ENCODE measurements around the gene AP2A2. TPM values are rescaled to one million over a fixed set of nuclear protein-coding genes. Genes with fewer than 3 reads are reported as not detected.
A peak's percentile ranks its signal among the peaks of the same experiment; 100 is the strongest.

The AP2A2 gene
- total RNA-seq, 1 donor from 2014 or later, result 53.8 TPM

- DNase-seq, result no peak
- H3K36me3 Mint-ChIP-seq (ENCODE audit: low read depth), result no peaks in the 10 kb centered on the region
- H3K9me3 Mint-ChIP-seq, result no peaks in the 10 kb centered on the region
- H3K27ac Mint-ChIP-seq, result no peak overlapping the region
- no peaks in the 10 kb centered on the region for H3K27me3 Mint-ChIP-seq
- H3K4me3 Mint-ChIP-seq, result no peak overlapping the region
- intact Hi-C loops (cut with micrococcal nuclease), result no loop called here
- H3K4me1 Mint-ChIP-seq, result no peaks in the 10 kb centered on the region
These were observed 116.4 kb downstream of the AP2A2 start for GRCh38 chr11:1041936-1042608.

GRCh38 chr11:1042626-1043562, 117.2 kb downstream of the AP2A2 start:
- no peak for DNase-seq
- Mint-ChIP-seq H3K9me3 (no peaks in the 10 kb centered on the region), H3K36me3 (ENCODE audit: low read depth) (no peaks in the 10 kb centered on the region), H3K4me3 (no peak overlapping the region), H3K4me1 (no peaks in the 10 kb centered on the region), H3K27ac (no peak overlapping the region), H3K27me3 (no peaks in the 10 kb centered on the region)
- intact Hi-C loops (cut with micrococcal nuclease), result no loop called here

- H3K27ac Mint-ChIP-seq, result no peak overlapping the region
- no peaks in the 10 kb centered on the region for H3K4me1 Mint-ChIP-seq
- H3K27me3 Mint-ChIP-seq, result no peaks in the 10 kb centered on the region
- H3K36me3 Mint-ChIP-seq (ENCODE audit: low read depth), result no peaks in the 10 kb centered on the region
- intact Hi-C loops (cut with micrococcal nuclease), result no loop called here
- H3K4me3 Mint-ChIP-seq, result no peak overlapping the region
- DNase-seq, result no peak
- H3K9me3 Mint-ChIP-seq, result no peaks in the 10 kb centered on the region
These were observed 118.0 kb downstream of the AP2A2 start for GRCh38 chr11:1043563-1044096.

- no peaks in the 10 kb centered on the region for H3K9me3 Mint-ChIP-seq
- H3K27ac Mint-ChIP-seq, result no peak overlapping the region
- H3K4me3 Mint-ChIP-seq, result no peak overlapping the region
- no peaks in the 10 kb centered on the region for H3K4me1 Mint-ChIP-seq
- no peaks in the 10 kb centered on the region for H3K36me3 Mint-ChIP-seq (ENCODE audit: low read depth)
- no peak for DNase-seq
- peaks cover under 1% of the 10 kb centered on the region for H3K27me3 Mint-ChIP-seq
- intact Hi-C loops (cut with micrococcal nuclease), result no loop called here
These were observed 118.5 kb downstream of the AP2A2 start for GRCh38 chr11:1044160-1044559.

GRCh38 chr11:1047595-1048156, 122.0 kb downstream of the AP2A2 start:
- Mint-ChIP-seq H3K27me3 (peaks cover 2% of the 10 kb centered on the region), H3K9me3 (no peaks in the 10 kb centered on the region), H3K4me1 (peaks cover 2% of the 10 kb centered on the region), H3K27ac (no peak overlapping the region), H3K4me3 (no peak overlapping the region), H3K36me3 (ENCODE audit: low read depth) (no peaks in the 10 kb centered on the region)
- intact Hi-C loops (cut with micrococcal nuclease), result no loop called here
- no peak for DNase-seq

- Mint-ChIP-seq H3K9me3 (no peaks in the 10 kb centered on the region), H3K27ac (no peak overlapping the region), H3K4me1 (peaks cover 2% of the 10 kb centered on the region), H3K27me3 (peaks cover 2% of the 10 kb centered on the region), H3K36me3 (ENCODE audit: low read depth) (no peaks in the 10 kb centered on the region), H3K4me3 (no peak overlapping the region)
- no peak for DNase-seq
- intact Hi-C loops (cut with micrococcal nuclease), result no loop called here
These were observed 122.9 kb downstream of the AP2A2 start for GRCh38 chr11:1048375-1049070.

GRCh38 chr11:1049071-1049405, 123.4 kb downstream of the AP2A2 start:
- DNase-seq, result no peak
- Mint-ChIP-seq H3K4me1 (peaks cover 2% of the 10 kb centered on the region), H3K4me3 (no peak overlapping the region), H3K36me3 (ENCODE audit: low read depth) (no peaks in the 10 kb centered on the region), H3K27me3 (peaks cover 2% of the 10 kb centered on the region), H3K9me3 (no peaks in the 10 kb centered on the region), H3K27ac (no peak overlapping the region)
- intact Hi-C loops (cut with micrococcal nuclease), result no loop called here

GRCh38 chr11:1049431-1049891, 123.8 kb downstream of the AP2A2 start:
- peaks cover 2% of the 10 kb centered on the region for H3K27me3 Mint-ChIP-seq
- no peaks in the 10 kb centered on the region for H3K9me3 Mint-ChIP-seq
- no peaks in the 10 kb centered on the region for H3K36me3 Mint-ChIP-seq (ENCODE audit: low read depth)
- no peak overlapping the region for H3K4me3 Mint-ChIP-seq
- H3K4me1 Mint-ChIP-seq, result peaks cover 2% of the 10 kb centered on the region
- H3K27ac Mint-ChIP-seq, result no peak overlapping the region
- intact Hi-C loops (cut with micrococcal nuclease), result no loop called here
- DNase-seq, result no peak

GRCh38 chr11:1049911-1050580, 124.4 kb downstream of the AP2A2 start:
- intact Hi-C loops (cut with micrococcal nuclease), result loop anchor here (2.0 kb wide), 1 partner anchor 125 kb away; the partner anchor contains the start of gene AP2A2
- Mint-ChIP-seq H3K9me3 (no peaks in the 10 kb centered on the region), H3K4me3 (no peak overlapping the region), H3K27ac (no peak overlapping the region), H3K36me3 (ENCODE audit: low read depth) (no peaks in the 10 kb centered on the region), H3K4me1 (peaks cover 2% of the 10 kb centered on the region), H3K27me3 (peaks cover 2% of the 10 kb centered on the region)
- no peak for DNase-seq

- no peaks in the 10 kb centered on the region for H3K9me3 Mint-ChIP-seq
- no peak overlapping the region for H3K4me3 Mint-ChIP-seq
- intact Hi-C loops (cut with micrococcal nuclease), result loop anchor here (1.0 to 2.0 kb wide), 2 partner anchors 126 to 202 kb away; partner anchors contain the start of gene AP2A2
- peak; percentile 93 for DNase-seq
- H3K27ac Mint-ChIP-seq, result no peak overlapping the region
- H3K4me1 Mint-ChIP-seq, result peaks cover 2% of the 10 kb centered on the region
- H3K27me3 Mint-ChIP-seq, result peaks cover 2% of the 10 kb centered on the region
- H3K36me3 Mint-ChIP-seq (ENCODE audit: low read depth), result no peaks in the 10 kb centered on the region
These were observed 125.1 kb downstream of the AP2A2 start for GRCh38 chr11:1050581-1051355.

- intact Hi-C loops (cut with micrococcal nuclease), result loop anchor here (1.0 to 2.0 kb wide), 2 partner anchors 127 to 203 kb away; partner anchors contain the start of gene AP2A2
- H3K9me3 Mint-ChIP-seq, result no peaks in the 10 kb centered on the region
- DNase-seq, result no peak
- H3K4me3 Mint-ChIP-seq, result no peak overlapping the region
- H3K27me3 Mint-ChIP-seq, result peaks cover 2% of the 10 kb centered on the region
- H3K4me1 Mint-ChIP-seq, result peaks cover 2% of the 10 kb centered on the region
- no peak overlapping the region for H3K27ac Mint-ChIP-seq
- no peaks in the 10 kb centered on the region for H3K36me3 Mint-ChIP-seq (ENCODE audit: low read depth)
These were observed 125.9 kb downstream of the AP2A2 start for GRCh38 chr11:1051356-1052132.

Data from activated CD4-positive, alpha-beta T cell treated with anti-CD3 and anti-CD28 coated beads, Interleukin-2, amount 10 ng/mL, durations not matched to agents 24 days and 14 days (primary cell).